GM23248 (cell line): Measurements from ENCODE around the gene PODN.

ENCODE experiments used
- EZH2 ChIP-seq: fragments of 200-600 bp; sonication (generic); IDR thresholded peaks from 2 replicates; pipeline ENCODE4 v1.6.1; 2018; ENCODE audit warnings: antibody characterized with exemption, mild to moderate bottlenecking; ENCODE audit not compliant: insufficient read depth, poor library complexity, severe bottlenecking
- EZH2phosphoT487 ChIP-seq: fragments of 200-600 bp; sonication (generic); IDR thresholded peaks from 2 replicates; pipeline ENCODE4 v1.6.1; 2018; ENCODE audit warnings: antibody characterized with exemption, moderate library complexity, mild to moderate bottlenecking, low read depth; ENCODE audit not compliant: insufficient read depth

GRCh38 chr1:53089478-53090226, 27.6 kb downstream of the PODN start:
- TF ChIP-seq EZH2 (no peak), EZH2phosphoT487 (no peak)
